Neural cell (in vitro differentiated cells): ENCODE data around the gene SYTL3. TPM values are rescaled to one million over a fixed set of nuclear protein-coding genes. Genes with fewer than 3 reads are reported as not detected.

Experiments
- H2AFZ ChIP-seq: fragments of 200-600, 300-800 bp; sonication (generic), shearing (Covaris generic); 2 replicates; pipeline ENCODE4 v1.6.0; 2014; ENCODE audit warnings: low read depth, mild to moderate bottlenecking, antibody characterized with exemption, low read length, moderate library complexity
- H3F3A ChIP-seq: fragments of 200-600 bp; shearing (Covaris generic); 2 replicates; pipeline ENCODE4 v1.6.1; 2016; ENCODE audit warnings: mild to moderate bottlenecking, moderate library complexity, mixed read lengths, antibody characterized with exemption, low read length; ENCODE audit not compliant: insufficient read depth, poor library complexity, severe bottlenecking
- H3K27ac ChIP-seq: fragments of 200-600, 300-800 bp; sonication (generic), shearing (Covaris generic); 2 replicates; pipeline ENCODE4 v1.5.1; 2014; ENCODE audit warnings: mild to moderate bottlenecking, low read length, moderate library complexity
- H3K27me3 ChIP-seq: fragments of 300-800, 200-600 bp; sonication (generic), shearing (Covaris generic); 2 replicates; pipeline ENCODE4 v1.6.0; 2014; ENCODE audit warnings: mild to moderate bottlenecking, low read depth, low read length, moderate library complexity; ENCODE audit not compliant: insufficient read depth
- H3K36me3 ChIP-seq: fragments of 300-800, 200-600 bp; sonication (generic), shearing (Covaris generic); 2 replicates; pipeline ENCODE4 v1.5.1; 2014; ENCODE audit warnings: mild to moderate bottlenecking, antibody characterized with exemption, low read length, moderate library complexity; ENCODE audit not compliant: insufficient read depth
- H3K4me2 ChIP-seq: fragments of 300-800, 200-600 bp; sonication (generic), shearing (Covaris generic); 2 replicates; pipeline ENCODE4 v1.6.0; 2014; ENCODE audit warnings: mild to moderate bottlenecking, low read length
- H3K4me3 ChIP-seq: fragments of 300-800, 200-600 bp; sonication (generic), shearing (Covaris generic); 2 replicates; pipeline ENCODE4 v1.5.1; 2014; ENCODE audit warnings: mild to moderate bottlenecking, low read length, moderate library complexity
- H3K79me2 ChIP-seq: fragments of 200-600 bp; shearing (Covaris generic); replicated peaks from 2 replicates; pipeline ENCODE4 v1.6.0; 2014; ENCODE audit warnings: mild to moderate bottlenecking, low read length, moderate library complexity; ENCODE audit not compliant: insufficient read depth
- H3K9ac ChIP-seq: fragments of 300-800, 200-600 bp; sonication (generic), shearing (Covaris generic); 2 replicates; pipeline ENCODE4 v1.6.1; 2016; ENCODE audit warnings: mild to moderate bottlenecking, low read length, mixed read lengths
- H3K9me2 ChIP-seq: fragments of 200-600 bp; shearing (Covaris generic); 2 replicates; pipeline ENCODE4 v1.6.1; 2016; ENCODE audit warnings: mild to moderate bottlenecking, low read length, mixed read lengths; ENCODE audit not compliant: insufficient read depth
- H3K9me3 ChIP-seq: fragments of 200-600, 300-800 bp; sonication (generic), shearing (Covaris generic); 2 replicates; pipeline ENCODE4 v1.6.1; 2016; ENCODE audit warnings: mild to moderate bottlenecking, mixed run types, low read length, moderate library complexity, mixed read lengths
- H4K20me1 ChIP-seq: fragments of 200-600 bp; shearing (Covaris generic); 2 replicates; pipeline ENCODE4 v1.6.1; 2016; ENCODE audit warnings: mild to moderate bottlenecking, mixed run types; ENCODE audit not compliant: insufficient read depth
- CTCF ChIP-seq: fragments of 450-650 bp; IDR thresholded peaks from 2 replicates; pipeline ENCODE4 v1.5.1; 2014; ENCODE audit warnings: antibody characterized with exemption, mild to moderate bottlenecking, moderate library complexity; ENCODE audit not compliant: poor library complexity, severe bottlenecking
- EP300 ChIP-seq: fragments of 450-650 bp; conservative IDR thresholded peaks from 2 replicates; pipeline ENCODE4 v1.6.1; 2014; ENCODE audit warnings: antibody characterized with exemption, mild to moderate bottlenecking, moderate library complexity; ENCODE audit not compliant: poor library complexity, severe bottlenecking
- EZH2 ChIP-seq: fragments of 200-600, 300-800 bp; shearing (Covaris generic), sonication (generic); IDR thresholded peaks from 2 replicates; pipeline ENCODE4 v1.6.1; 2014; ENCODE audit warnings: antibody characterized with exemption, low read length, borderline replicate concordance, mild to moderate bottlenecking; ENCODE audit not compliant: insufficient read depth, poor library complexity, severe bottlenecking
- MXI1 ChIP-seq: fragments of 450-650 bp; conservative IDR thresholded peaks from 2 replicates; pipeline ENCODE4 v1.6.1; 2014; ENCODE audit warnings: antibody characterized with exemption, mild to moderate bottlenecking; ENCODE audit not compliant: poor library complexity, severe bottlenecking
- POLR2AphosphoS5 ChIP-seq: IDR thresholded peaks from 2 replicates; pipeline ENCODE4 v1.6.1; 2012
- RAD21 ChIP-seq: fragments of 450-650 bp; conservative IDR thresholded peaks from 2 replicates; pipeline ENCODE4 v1.6.1; 2014; ENCODE audit warnings: antibody characterized with exemption, mild to moderate bottlenecking, moderate library complexity
- REST ChIP-seq: IDR thresholded peaks from 2 replicates; pipeline ENCODE4 v1.6.1; 2012; ENCODE audit warnings: borderline replicate concordance
- SMC3 ChIP-seq: fragments of 450-650 bp; conservative IDR thresholded peaks from 2 replicates; pipeline ENCODE4 v1.6.1; 2014; ENCODE audit warnings: antibody characterized with exemption, mild to moderate bottlenecking, moderate library complexity; ENCODE audit not compliant: poor library complexity
- TAF1 ChIP-seq: IDR thresholded peaks from 2 replicates; pipeline ENCODE4 v1.6.1; 2012; ENCODE audit warnings: low read depth
- polyA plus RNA-seq: library from polyadenylated mRNA; depleted of rRNA; stranded (reverse); fragments of >200 nt; gene quantifications from 2 replicates; pipeline ENCODE4 v1.2.3, GENCODE V29; 2014

SYTL3 gene
- polyA plus RNA-seq, 1 donor from 2014 or later = 2.1 TPM

GRCh38 chr6:158769234-158769770 lies 119.4 kb downstream of the SYTL3 start:
- Histone ChIP-seq H3K36me3 (no peaks in the 10 kb centered on the region), H3K27me3 (no peaks in the 10 kb centered on the region), H3F3A (no peaks in the 10 kb centered on the region), H4K20me1 (no peaks in the 10 kb centered on the region), H3K79me2 (no peaks in the 10 kb centered on the region), H3K4me3 (no peak overlapping the region), H3K9me2 (no peaks in the 10 kb centered on the region), H3K9ac (no peak overlapping the region), H3K9me3 (no peaks in the 10 kb centered on the region), H3K27ac (no peak overlapping the region), H2AFZ (no peak overlapping the region), H3K4me2 (no peak overlapping the region)
- no peak for TF ChIP-seq REST
- no peak for TF ChIP-seq MXI1
- no peak for TF ChIP-seq RAD21
- TF ChIP-seq SMC3 = no peak
- TF ChIP-seq POLR2AphosphoS5 = no peak
- no peak for TF ChIP-seq EP300
- TF ChIP-seq CTCF = no peak
- no peak for TF ChIP-seq EZH2
- no peak for TF ChIP-seq TAF1

- no peak overlapping the region for H3K4me3 ChIP-seq
- TF ChIP-seq REST = no peak
- TF ChIP-seq POLR2AphosphoS5 = no peak
- H3K9ac ChIP-seq = no peak overlapping the region
- H3K27ac ChIP-seq = no peak overlapping the region
- H3K9me2 ChIP-seq = no peaks in the 10 kb centered on the region
- no peaks in the 10 kb centered on the region for H4K20me1 ChIP-seq
- no peak overlapping the region for H2AFZ ChIP-seq
- no peaks in the 10 kb centered on the region for H3K36me3 ChIP-seq
- no peaks in the 10 kb centered on the region for H3F3A ChIP-seq
- no peaks in the 10 kb centered on the region for H3K79me2 ChIP-seq
- H3K27me3 ChIP-seq = no peaks in the 10 kb centered on the region
- no peaks in the 10 kb centered on the region for H3K9me3 ChIP-seq
- H3K4me2 ChIP-seq = no peak overlapping the region
These were observed 120.0 kb downstream of the SYTL3 start for GRCh38 chr6:158769771-158770432.
